Loucy (cell line): ENCODE results near the gene TNS3.

Experiments used
- CTCF ChIP-seq: fragments of 200-600 bp; sonication (generic); conservative IDR thresholded peaks from 2 replicates; pipeline ENCODE4 v1.5.1; 2014; ENCODE audit warnings: mild to moderate bottlenecking, antibody characterized with exemption, low read length
- EZH2phosphoT487 ChIP-seq: fragments of 200-600 bp; IDR thresholded peaks from 2 replicates; pipeline ENCODE4 v1.6.1; 2018; ENCODE audit warnings: antibody characterized with exemption, mild to moderate bottlenecking, moderate library complexity, borderline replicate concordance

- TF ChIP-seq CTCF: no peak
- TF ChIP-seq EZH2phosphoT487: no peak
Observed at GRCh38 chr7:47506382-47507339, 75.2 kb downstream of the TNS3 start.
